IPS-20b (cell line): ENCODE results near the gene NKX2-1.

Experiments
- H3K27ac ChIP-seq: one replicate; pipeline ENCODE4 v1.5.1; 2013; ENCODE audit warnings: low read length
- H3K27me3 ChIP-seq: 2 replicates; pipeline ENCODE4 v1.6.1; 2013; ENCODE audit warnings: mild to moderate bottlenecking, low read length, inconsistent platforms; ENCODE audit not compliant: insufficient read depth
- H3K36me3 ChIP-seq: 2 replicates; pipeline ENCODE4 v1.6.1; 2013; ENCODE audit warnings: low read depth, mild to moderate bottlenecking, inconsistent platforms, low read length, moderate library complexity; ENCODE audit not compliant: insufficient read depth
- H3K4me1 ChIP-seq: 2 replicates; pipeline ENCODE4 v1.6.1; 2013; ENCODE audit warnings: mild to moderate bottlenecking, control low read depth, inconsistent platforms, low read length, moderate library complexity; ENCODE audit not compliant: insufficient read depth
- H3K4me3 ChIP-seq: 2 replicates; pipeline ENCODE4 v1.5.1; 2013; ENCODE audit warnings: mild to moderate bottlenecking, low read length, inconsistent platforms
- H3K9ac ChIP-seq: 2 replicates; pipeline ENCODE4 v1.6.1; 2013; ENCODE audit warnings: low read depth, mild to moderate bottlenecking, inconsistent platforms, low read length, moderate library complexity
- H3K9me3 ChIP-seq: 2 replicates; pipeline ENCODE4 v1.6.1; 2013; ENCODE audit warnings: mild to moderate bottlenecking, low read depth, low read length, inconsistent platforms; ENCODE audit not compliant: insufficient read depth

NKX2-1 gene

DNA sequence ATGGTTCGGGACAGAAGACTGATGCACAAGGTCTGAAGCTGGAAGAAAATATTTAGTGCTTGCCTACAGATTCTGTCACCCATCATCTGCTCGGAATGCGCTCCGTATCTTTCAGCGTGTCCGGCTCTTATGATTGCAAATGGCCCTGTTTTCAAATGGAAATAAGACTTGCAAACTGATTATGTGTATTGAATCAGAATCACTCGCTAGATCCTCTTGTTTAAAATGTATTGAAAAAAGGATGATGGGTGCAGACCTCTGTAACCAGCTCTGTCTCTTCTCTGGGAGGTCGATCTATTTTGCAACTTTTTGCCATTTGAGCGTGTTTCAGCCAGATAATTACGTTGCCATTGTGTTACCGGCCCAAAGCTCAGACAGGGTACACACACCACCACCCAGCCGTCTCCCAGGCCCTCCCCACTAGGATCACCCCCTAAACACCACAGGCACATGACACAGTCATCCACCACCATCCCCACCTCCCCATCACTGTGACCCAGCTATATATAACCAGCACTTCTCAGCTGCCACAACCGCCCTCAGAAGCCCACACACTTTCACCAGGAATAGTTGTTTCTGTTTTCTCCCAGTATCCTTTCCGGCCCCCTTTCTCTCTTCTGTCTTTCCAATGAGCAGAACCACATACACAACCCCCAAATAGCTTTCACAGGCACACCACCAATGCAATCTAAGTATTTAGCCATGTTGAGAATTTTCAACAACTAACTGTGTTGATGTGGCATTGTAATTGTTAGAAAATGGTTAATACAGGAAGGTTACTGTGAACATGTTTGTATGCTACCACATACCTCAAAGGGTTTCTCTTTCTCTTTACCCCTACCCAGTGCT is 10.7 kb downstream of the NKX2-1 start:
- Histone ChIP-seq H3K27ac (no peak overlapping the region), H3K9me3 (peaks cover 5% of the 10 kb centered on the region; the same call in 1 of the 2 replicates), H3K4me1 (peaks cover 20% of the 10 kb centered on the region), H3K27me3 (peaks cover 100% of the 10 kb centered on the region), H3K36me3 (no peaks in the 10 kb centered on the region), H3K4me3 (no peak overlapping the region), H3K9ac (no peak overlapping the region)

DNA sequence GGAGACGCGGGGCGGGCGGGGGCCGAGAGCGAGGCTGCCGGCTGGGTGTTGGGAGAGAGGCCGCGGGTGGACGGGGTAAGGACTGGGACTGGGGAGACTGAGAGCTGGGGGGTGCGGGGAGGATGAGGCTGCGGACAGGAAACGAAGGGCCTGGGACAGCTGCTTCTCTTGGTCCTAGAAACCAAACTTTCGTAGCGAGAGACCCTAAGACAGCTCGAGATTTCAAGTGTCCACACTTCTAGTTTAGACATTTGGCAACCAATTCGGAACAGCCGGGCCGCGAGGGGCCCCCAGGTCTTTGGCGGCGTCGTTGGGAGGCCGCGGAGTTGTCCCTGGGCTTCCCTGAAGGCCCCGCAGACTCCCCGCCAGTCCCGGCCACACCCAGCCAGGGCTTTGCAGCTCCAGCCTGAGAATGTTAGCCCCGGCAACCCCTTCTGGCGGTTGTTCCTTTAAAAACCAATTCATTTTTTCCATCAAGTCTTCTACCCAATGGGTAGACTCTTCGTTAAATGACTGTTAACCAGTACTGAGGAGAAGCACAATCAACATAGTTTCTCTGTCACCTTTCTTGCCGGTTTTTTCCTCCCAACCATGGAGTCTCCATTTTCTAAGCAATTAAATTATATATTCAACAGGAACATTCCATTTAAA is 11.5 kb downstream of the NKX2-1 start:
- Histone ChIP-seq H3K27me3 (peaks cover 100% of the 10 kb centered on the region), H3K4me1 (peaks cover 23% of the 10 kb centered on the region), H3K9me3 (peaks cover 5% of the 10 kb centered on the region; the same call in 1 of the 2 replicates), H3K27ac (no peak overlapping the region), H3K4me3 (no peak overlapping the region), H3K36me3 (no peaks in the 10 kb centered on the region), H3K9ac (no peak overlapping the region)

DNA sequence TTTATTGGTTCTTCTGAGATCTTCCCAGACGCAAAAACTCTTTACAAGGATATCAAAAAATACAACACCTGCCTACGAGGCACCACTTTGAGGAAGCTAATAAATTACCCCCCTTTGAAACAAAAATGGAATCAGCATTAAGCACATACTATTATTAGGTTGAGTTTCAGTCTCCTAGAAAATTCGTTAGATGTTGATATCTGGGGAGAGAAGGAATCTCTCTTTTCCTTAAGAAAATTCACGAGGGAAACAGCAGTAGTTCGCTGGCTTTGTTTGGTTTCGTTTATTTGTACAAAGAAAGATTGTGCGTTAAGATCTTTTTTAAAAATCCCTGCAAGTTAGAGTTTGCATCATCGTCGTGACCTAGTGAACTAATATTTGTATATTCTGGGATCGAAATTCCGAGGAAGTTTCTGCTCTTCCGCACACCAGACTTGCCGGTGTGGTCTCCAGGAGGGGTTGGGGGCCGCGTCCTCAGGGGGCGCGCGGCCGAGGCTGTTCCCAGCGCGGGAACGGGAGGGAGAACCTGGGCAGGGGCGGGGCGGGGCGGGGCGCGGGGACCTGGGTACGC is 12.1 kb downstream of the NKX2-1 start:
- Histone ChIP-seq H3K9ac (no peak overlapping the region), H3K27me3 (peaks cover 100% of the 10 kb centered on the region), H3K4me1 (peaks cover 29% of the 10 kb centered on the region), H3K27ac (no peak overlapping the region), H3K9me3 (peaks cover 5% of the 10 kb centered on the region; the same call in 1 of the 2 replicates), H3K36me3 (no peaks in the 10 kb centered on the region), H3K4me3 (no peak overlapping the region)

DNA sequence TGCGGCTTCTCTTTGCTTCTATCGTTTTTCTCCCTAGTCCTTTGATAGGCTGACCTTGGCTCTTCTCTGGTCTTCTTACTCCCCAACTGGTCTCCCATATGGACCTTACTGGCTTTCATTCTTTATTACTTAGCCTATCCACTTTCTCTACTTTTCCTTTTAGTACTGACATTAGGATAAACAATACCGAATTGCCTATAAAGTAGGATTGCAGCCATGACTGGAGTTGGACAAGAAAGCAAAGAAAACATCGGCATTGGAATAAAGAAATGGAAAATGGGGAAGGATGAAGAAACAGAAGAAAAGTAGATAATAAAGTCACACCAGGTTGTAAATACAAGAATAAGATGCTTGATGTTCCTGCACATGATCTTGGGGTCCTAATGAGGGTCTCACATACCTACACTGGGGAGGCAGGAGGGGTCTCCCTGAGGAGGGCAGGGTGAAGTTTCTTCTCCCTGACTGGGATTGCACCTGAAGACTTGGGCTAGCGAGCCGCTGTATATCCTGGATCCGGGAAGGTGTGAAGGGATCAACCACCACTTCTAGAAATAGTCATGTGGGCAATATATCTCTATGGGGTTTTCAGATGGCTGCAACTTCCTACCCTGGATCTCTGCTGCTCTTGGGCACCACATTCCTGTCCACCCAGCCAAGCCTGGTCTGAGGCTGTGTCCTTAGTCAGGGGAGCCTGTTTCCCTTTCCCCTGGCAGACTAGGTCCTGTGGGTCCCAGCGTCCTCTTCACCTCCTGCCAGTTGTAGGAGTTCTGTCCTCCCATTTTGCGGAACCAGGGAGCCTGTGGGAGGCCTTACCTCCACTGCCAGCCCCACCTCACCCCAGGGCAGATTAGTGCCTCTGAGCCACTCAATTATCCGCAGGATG is 13.1 kb downstream of the NKX2-1 start:
- no peak overlapping the region for H3K27ac ChIP-seq
- no peak overlapping the region for H3K9ac ChIP-seq
- peaks cover 5% of the 10 kb centered on the region; the same call in 1 of the 2 replicates for H3K9me3 ChIP-seq
- H3K4me3 ChIP-seq, result no peak overlapping the region
- no peaks in the 10 kb centered on the region for H3K36me3 ChIP-seq
- peaks cover 100% of the 10 kb centered on the region for H3K27me3 ChIP-seq
- H3K4me1 ChIP-seq, result peaks cover 29% of the 10 kb centered on the region

DNA sequence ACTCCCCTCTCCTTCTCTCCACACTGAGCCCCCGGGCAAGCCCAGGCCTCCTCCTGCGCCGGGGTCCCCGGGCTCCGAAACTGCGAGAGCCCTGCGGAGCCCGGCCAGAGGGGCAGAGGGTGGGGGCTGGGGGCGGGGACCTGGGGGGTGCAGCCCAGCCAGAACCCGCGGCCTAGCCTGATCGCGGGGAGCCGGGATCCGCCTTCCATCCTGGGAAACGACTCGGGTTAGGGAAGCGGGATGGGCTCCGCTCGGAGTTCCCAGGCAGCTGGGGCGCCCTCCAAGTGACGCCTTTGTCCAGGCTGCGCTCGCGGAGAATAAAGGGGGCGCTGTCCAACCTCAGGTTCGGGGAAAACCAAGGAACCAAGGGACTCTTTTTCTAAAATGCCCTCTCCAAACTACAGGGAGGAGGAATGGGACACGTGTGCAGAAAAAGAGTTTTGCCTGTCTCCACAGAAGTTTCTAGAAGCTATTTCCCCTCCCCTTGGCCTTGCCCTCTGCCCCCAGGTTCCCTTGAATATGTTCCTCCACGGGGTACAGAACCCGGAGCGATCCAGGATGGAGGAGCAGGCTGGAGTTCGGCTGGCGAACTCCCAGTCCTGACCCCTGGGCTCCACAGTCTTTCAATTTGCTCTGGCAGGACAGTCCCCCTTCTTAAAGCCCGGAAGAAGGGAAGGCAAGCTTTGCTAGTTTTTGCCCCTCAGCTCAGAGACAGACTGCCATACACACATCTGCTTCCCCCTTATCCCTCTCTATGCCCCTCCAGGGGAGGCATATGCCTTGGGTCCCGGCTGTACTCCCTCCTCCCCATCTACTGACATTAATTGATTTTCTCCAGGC is 13.9 kb downstream of the NKX2-1 start:
- Histone ChIP-seq H3K9ac (no peak overlapping the region), H3K9me3 (peaks cover 5% of the 10 kb centered on the region; the same call in 1 of the 2 replicates), H3K27ac (no peak overlapping the region), H3K4me1 (peaks cover 29% of the 10 kb centered on the region), H3K27me3 (peaks cover 100% of the 10 kb centered on the region), H3K36me3 (no peaks in the 10 kb centered on the region), H3K4me3 (no peak overlapping the region; the same call in 1 of the 2 replicates)

DNA sequence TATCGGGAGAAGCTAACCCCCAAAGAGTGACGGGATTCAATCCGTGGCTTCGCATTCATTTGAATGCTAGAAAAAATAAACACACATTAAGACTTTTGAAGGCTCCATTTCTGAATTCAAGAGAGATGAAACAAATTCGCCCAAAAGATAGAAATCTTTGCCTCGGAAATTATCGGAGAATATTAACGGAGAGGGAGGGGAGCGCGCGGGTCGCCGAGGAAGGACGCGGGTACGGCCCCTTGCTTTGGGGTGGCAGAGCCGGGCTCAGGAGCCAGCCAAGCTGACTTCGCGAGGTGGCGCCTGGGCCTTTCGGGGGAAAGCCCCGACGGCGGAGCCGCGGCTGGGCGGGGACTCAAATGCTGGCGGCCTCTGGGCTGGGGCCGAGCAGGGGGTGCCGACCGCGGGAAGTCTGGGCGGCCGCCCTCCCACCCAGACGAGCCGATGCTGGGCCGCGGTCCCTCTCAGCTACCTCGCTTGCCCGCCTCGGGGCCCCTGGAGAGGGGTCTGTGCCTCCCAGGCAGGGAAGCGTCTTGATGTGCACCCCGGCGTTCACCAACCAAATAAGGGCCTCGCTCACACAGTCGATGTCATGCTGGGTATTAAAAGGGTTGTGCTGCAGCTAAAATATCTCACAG is 14.7 kb downstream of the NKX2-1 start:
- peaks cover 29% of the 10 kb centered on the region for H3K4me1 ChIP-seq
- no peak overlapping the region for H3K9ac ChIP-seq
- H3K27me3 ChIP-seq, result peaks cover 100% of the 10 kb centered on the region
- H3K9me3 ChIP-seq, result peaks cover 5% of the 10 kb centered on the region; the same call in 1 of the 2 replicates
- H3K27ac ChIP-seq, result no peak overlapping the region
- peak overlapping the region; percentile 34; the same call in 1 of the 2 replicates for H3K4me3 ChIP-seq
- H3K36me3 ChIP-seq, result no peaks in the 10 kb centered on the region

DNA sequence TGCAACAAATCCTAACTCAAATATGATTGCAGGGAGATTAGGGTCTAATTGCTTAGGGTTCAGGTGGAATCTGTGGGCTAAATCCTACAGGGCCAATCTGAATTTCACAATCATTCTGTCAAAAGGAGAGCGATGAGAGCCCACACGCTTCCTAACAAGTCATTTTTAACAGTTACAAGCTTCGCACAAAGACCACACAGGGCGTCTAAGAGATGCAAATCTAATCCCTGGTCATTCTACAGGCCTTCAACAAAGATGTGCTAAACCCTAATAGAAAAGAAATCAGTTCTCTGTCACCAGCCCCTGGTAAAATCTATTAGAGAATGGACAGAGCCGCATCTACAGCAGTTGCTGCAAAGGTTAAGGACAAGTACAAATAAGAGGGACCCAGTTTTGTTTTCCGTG is 15.3 kb downstream of the NKX2-1 start:
- Histone ChIP-seq H3K9ac (no peak overlapping the region), H3K27me3 (peaks cover 100% of the 10 kb centered on the region), H3K36me3 (no peaks in the 10 kb centered on the region), H3K27ac (no peak overlapping the region), H3K4me1 (peaks cover 29% of the 10 kb centered on the region), H3K9me3 (peaks cover 5% of the 10 kb centered on the region; the same call in 1 of the 2 replicates), H3K4me3 (peak overlapping the region; percentile 34; the same call in 1 of the 2 replicates)

DNA sequence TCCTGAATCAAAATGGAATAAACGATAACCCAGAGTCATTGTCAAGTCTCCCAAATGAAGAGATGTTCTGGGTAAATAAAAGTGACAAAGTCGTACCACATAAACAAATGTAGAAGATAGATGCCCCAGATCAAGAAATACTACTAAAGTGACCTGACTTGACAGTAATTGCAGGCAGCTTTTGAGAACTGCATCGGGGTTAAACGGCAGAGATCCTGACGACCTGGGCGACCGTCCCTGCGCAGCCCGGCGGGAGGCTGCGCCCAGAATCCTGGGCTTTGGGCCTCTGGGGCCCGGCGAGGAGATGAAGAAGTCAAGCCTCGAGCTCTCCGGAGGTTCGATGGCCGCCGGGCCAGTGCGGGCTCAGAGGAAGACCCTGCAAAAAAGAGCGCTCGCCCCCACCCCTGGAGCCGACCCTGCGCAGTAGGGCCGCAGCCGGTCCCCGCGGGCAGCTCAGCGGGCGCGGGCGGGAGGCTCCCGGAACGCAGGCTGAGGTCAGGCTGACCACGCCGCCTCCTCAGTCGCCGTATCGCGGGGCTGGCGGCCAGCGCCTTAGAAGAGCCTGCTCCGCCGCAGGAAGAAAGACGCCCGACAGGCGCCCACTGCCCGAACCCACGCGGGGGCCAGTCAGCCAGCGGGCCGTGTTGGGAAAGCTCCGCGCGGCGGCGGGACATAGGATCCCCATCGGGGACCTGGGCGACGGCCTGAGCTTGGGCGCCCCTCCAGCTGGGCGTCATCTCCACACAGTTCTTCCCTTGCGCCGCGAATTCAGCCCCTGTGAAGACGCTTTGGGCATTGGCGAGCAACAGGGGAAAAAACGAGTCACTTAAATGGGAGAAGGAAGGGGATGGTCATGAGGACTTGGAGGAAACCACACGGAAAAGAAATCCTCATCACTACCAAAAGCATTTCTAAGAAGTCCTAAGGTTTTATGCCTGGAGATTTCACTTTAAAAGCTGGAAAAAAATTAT is 16.0 kb downstream of the NKX2-1 start:
- H3K36me3 ChIP-seq, result no peaks in the 10 kb centered on the region
- no peak overlapping the region for H3K4me3 ChIP-seq
- H3K9ac ChIP-seq, result no peak overlapping the region
- H3K27ac ChIP-seq, result no peak overlapping the region
- peaks cover 23% of the 10 kb centered on the region for H3K4me1 ChIP-seq
- H3K27me3 ChIP-seq, result peaks cover 100% of the 10 kb centered on the region
- H3K9me3 ChIP-seq, result peaks cover 5% of the 10 kb centered on the region; the same call in 1 of the 2 replicates

DNA sequence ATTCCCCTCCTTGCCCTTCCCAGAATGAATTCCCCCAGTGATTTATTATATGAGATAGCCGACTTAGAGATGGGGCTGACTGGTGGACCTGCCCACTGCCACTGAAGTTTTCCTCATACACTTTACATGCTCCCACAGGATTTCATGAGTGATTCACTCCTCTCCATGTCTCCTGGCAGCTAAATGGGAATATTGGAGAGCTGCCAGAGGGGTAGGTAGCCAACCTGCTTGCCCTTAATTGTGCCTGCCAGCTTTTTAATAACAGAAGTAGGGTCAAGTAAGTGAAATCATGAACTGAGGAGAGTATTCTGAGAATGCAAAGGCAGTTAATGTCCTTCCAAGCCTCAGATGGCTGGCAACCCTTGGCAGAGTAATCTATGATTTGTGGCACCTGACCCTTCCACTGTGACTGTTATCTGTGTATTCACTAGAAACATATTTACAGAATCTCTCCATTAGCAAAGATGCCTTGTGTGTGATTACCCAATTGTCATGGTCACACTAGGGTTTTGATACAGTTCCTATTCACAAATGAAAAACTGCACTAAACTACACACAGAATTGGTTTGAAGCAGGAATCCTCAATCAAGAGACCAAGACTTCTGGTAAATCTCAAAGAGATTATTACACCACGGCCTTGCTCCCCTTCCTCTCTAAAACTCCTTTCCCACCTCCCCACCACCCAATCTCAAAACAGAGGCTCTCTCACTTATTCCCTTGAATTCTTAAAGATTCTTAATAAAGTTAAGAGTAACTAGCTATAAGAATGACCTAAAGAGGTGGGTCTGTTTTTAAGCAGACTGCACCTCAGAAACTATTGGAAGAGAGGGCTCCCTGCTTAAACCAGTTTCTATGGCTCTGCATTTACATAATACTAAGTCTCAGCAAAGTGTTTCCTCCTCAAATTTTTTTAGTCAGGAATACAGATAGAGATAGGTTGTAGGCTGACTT is 17.2 kb downstream of the NKX2-1 start:
- no peak overlapping the region for H3K9ac ChIP-seq
- H3K4me3 ChIP-seq, result no peak overlapping the region
- no peaks in the 10 kb centered on the region for H3K36me3 ChIP-seq
- no peak overlapping the region for H3K27ac ChIP-seq
- H3K27me3 ChIP-seq, result peaks cover 100% of the 10 kb centered on the region
- peaks cover 16% of the 10 kb centered on the region for H3K4me1 ChIP-seq
- peaks cover 5% of the 10 kb centered on the region; the same call in 1 of the 2 replicates for H3K9me3 ChIP-seq
